GM12874 (cell line): Measurements from ENCODE around the gene SMO.

Experiments used
- TF ChIP-seq, protein P1 (sequence below): IDR thresholded peaks from 2 replicates; pipeline ENCODE4 v1.5.1; 2011; ENCODE audit warnings: low read depth, mild to moderate bottlenecking, control low read depth, low read length, moderate library complexity; ENCODE audit not compliant: insufficient read depth

Gene SMO

DNA sequence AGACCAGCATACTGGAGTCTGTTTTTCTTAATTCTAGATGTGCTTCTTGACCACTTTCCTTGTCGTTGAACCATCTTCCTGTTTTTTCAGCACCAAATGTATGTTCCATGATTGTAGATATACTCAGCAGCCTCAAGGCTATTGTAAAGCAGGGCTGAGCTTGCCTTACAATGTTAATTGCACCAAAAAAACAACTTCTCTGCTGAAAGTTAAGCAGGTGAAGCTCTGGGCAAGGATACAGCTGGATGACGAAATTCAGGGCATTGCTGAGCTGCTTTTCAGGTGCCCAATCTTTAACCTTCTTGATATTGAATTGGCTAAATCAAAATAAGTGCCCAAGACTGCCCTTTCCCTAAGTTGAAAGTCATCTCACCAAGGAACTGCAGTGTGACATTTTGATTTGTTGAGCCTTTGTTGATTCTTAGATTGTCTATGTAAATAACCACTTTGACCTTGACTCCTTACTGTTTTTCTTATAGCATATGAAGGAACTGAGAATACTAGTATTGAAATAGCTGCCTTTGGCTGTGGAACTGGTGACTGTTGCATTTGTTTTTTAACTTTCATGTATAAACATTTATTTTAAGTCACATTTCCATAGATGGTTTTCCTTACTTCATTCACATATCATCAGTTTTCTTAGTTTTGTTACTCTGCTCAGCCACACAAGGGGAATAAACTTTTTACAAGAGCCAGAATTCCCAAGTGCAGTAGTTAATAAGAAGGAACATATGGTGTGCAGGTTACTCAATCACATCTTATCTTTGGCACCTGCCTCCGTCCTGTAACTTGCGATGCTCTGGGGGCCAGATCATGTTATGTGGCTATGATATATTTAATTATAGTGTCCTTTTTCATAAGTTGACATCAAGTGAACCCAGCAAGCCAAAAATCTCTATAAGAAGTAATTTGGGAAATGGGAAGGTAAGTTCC lies 39.5 kb downstream of the SMO start:
- TF ChIP-seq, protein P1, sequence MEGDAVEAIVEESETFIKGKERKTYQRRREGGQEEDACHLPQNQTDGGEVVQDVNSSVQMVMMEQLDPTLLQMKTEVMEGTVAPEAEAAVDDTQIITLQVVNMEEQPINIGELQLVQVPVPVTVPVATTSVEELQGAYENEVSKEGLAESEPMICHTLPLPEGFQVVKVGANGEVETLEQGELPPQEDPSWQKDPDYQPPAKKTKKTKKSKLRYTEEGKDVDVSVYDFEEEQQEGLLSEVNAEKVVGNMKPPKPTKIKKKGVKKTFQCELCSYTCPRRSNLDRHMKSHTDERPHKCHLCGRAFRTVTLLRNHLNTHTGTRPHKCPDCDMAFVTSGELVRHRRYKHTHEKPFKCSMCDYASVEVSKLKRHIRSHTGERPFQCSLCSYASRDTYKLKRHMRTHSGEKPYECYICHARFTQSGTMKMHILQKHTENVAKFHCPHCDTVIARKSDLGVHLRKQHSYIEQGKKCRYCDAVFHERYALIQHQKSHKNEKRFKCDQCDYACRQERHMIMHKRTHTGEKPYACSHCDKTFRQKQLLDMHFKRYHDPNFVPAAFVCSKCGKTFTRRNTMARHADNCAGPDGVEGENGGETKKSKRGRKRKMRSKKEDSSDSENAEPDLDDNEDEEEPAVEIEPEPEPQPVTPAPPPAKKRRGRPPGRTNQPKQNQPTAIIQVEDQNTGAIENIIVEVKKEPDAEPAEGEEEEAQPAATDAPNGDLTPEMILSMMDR, result no peak

DNA sequence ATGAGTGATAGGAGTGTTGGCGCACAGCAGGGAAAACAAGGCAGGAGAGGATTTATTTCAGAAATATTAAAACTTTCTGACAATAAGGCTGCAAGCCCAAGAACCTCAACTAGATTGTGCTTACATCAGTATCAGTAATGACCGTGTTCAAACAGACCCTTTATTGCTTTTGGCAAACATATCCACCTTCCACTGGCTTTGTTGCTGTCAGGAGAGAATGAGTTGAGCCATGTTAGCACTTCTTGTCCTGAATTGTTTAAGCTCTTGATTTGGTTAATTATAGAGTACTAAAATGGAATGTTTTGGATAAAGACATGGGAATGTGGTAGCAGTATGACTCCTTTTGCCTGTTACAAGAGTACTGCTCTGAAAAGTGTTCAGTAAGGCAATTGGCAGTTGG lies 40.2 kb downstream of the SMO start:
- TF ChIP-seq, protein P1, result no peak

DNA sequence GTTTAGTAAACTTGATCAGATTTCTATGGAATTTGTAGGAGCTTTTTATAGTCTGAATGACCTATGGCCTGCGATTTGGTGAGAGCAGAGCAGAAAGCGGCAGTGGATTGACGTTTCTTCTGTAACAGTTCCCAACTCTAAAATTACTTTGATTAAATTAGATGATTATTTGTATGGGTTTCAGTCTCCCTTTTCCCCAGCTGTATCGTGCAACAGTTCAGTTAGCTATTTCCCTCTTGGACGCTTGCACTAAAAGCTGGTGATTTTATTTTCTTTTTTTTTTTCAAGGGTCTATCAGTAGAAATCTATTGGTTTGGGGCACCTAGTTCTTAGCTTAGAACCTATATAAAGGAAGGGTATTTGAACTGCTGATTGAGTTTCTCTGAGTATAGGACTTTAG lies 43.2 kb downstream of the SMO start:
- TF ChIP-seq, protein P1, result no peak

- TF ChIP-seq, protein P1, result no peak
Measured at GRCh38 chr7:129238546-129238945, 50.1 kb downstream of the SMO start.

DNA sequence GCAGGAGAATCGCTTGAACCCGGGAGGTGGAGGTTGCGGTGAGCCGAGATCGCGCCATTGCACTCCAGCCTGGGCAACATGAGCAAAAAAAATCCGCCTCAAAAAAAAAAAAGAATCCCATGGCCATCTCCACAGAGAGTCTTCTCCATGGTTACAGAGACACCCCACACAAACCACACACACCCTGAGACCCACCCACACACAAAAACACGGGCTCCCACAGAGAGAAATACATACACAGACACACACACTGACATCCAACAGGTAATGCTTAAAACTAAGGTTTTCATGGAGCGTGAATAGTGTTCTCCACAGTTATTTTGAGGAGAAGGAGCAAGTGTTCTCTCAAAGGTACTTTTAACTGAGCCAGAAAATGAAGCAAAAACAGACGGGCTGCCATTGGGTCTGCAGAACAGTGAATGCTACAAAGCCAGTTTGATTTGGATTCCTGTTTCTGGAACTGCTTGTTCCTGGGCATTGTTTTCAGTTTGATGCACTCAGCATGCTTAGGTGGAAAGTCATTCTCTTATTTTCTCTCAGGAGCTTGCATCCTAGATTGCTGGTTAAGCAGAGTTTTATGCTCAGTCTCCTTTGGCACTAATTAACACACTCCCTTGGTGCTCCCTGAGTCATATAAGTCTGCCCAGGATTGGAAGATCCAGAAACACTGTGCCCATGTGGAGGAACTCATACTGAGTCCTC lies 51.8 kb downstream of the SMO start:
- TF ChIP-seq, protein P1, result no peak

DNA sequence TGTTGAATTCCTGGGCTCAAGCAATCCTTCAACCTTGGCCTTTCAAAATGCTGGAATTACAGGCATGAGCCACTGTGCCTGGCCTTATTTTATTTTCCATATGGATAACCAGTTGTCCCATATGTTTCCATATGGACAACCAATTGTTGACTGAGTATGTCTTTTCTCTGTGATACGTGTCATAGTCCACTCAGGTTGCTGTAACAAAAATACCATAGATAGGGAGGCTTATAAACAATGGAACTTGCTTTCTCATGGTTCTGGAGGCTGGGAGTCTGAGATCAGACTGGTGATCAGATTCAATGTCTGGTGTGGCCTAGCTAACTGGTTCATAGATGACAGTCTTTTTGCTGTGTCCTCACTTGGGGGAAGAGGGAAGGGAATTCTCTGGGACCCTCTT lies 55.8 kb downstream of the SMO start:
- TF ChIP-seq, protein P1, result no peak

DNA sequence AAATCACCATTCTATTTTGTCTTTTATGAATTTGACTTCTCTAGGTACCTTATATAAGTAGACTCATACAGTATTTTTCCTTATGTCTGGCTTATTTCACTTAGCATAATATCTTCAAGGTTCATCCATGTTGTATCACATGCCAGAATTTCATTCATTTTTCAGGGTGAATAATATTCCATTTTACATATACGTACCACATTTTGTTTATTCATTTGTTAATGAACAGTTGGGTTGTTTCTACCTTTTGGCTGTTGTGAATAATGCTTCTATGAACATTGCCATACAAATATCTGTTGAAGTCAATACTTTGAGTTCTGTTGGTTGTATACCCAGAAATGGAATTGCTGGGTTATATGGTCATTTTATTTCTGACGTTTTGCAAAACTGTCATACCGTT lies 57.1 kb downstream of the SMO start:
- TF ChIP-seq, protein P1, result no peak
